ENCODE results near the gene ZCCHC2. TPM values are rescaled to one million over a fixed set of nuclear protein-coding genes. Genes with fewer than 3 reads are reported as not detected.

Gene ZCCHC2
- total and polyA plus RNA-seq, 9 of the 15 experiments (the other 6 are each of a cell fraction or from before 2014, with no cell fraction given) = 1.0 to 9.2 (median 6.0) TPM

DNA sequence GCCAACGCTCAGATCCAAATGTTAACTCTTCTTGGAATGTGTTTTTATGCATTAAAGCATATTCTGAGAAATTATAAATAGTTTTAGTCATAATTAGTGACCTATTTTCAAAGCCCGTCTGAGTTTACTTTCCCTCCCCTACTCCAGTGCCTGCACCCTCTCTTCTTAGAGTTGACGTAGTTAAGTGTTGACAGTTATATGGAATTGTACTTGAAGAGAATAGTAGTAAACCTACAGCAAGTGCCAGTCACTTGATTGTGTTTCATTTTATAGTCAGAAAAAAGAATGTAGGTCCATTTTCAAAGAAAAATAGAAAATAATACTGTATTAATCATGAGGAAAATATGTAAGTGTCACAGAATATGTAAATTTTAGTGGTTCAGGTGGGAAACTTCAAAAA is 41.2 kb downstream of the ZCCHC2 start:
- intact Hi-C loops (cut with micrococcal nuclease) = no loop called here
- Histone ChIP-seq H3K9ac (ENCODE audit: insufficient read depth in 1 of 2, low read depth in 2 of 2, low read length in 2 of 2) (no peak overlapping the region), H3K36me3 (ENCODE audit: control insufficient read depth, insufficient read depth, low read length) (peaks cover 33% of the 10 kb centered on the region; the same call in 1 of the 3 replicates), H4K20me1 (replicated peaks; ENCODE audit: control insufficient read depth, insufficient read depth, low read length) (no peaks in the 10 kb centered on the region), H3K9me1 (ENCODE audit: control insufficient read depth, insufficient read depth, low read length) (no peaks in the 10 kb centered on the region), H3K4me1 (replicated peaks in 1 of 2; ENCODE audit: control insufficient read depth in 2 of 2, insufficient read depth in 2 of 2, low read length in 2 of 2) (no peaks in the 10 kb centered on the region), H3K79me2 (ENCODE audit: control insufficient read depth, insufficient read depth, low read length) (no peaks in the 10 kb centered on the region), H3K4me3 (no peak overlapping the region), H2AFZ (ENCODE audit: low read depth, low read length) (no peak overlapping the region), H3K27me3 (ENCODE audit: control insufficient read depth in 2 of 2, insufficient read depth in 2 of 2, low read length in 2 of 2) (no peaks in the 10 kb centered on the region), H3K9me3 (replicated peaks; ENCODE audit: control insufficient read depth, insufficient read depth, low read depth, low read length) (no peaks in the 10 kb centered on the region), H3K27ac (ENCODE audit: extremely low read depth, low read depth, low read length) (no peak overlapping the region), H3K4me2 (ENCODE audit: insufficient read depth, low read length) (no peak overlapping the region)
- in situ Hi-C loops (cut with MboI) = no loop called here
- BruUV-seq (replicated peaks) = no TSS peak
- no peak for ATAC-seq
- DNase-seq (ENCODE audit: extremely low read depth in 1 of 4, low spot score in 3 of 4) = no peak
- CTCF ChIA-PET (ENCODE audit: low intra/inter-chr PET ratio) = no interaction called here
- 91% methylated on average over 3 of the region's 3 CpGs for WGBS (ENCODE audit: insufficient coverage, low coverage, missing lambda C conversion rate)
- FAIRE-seq = no peak
- POLR2A ChIA-PET = no interaction called here
- TF ChIP-seq, protein P1, sequence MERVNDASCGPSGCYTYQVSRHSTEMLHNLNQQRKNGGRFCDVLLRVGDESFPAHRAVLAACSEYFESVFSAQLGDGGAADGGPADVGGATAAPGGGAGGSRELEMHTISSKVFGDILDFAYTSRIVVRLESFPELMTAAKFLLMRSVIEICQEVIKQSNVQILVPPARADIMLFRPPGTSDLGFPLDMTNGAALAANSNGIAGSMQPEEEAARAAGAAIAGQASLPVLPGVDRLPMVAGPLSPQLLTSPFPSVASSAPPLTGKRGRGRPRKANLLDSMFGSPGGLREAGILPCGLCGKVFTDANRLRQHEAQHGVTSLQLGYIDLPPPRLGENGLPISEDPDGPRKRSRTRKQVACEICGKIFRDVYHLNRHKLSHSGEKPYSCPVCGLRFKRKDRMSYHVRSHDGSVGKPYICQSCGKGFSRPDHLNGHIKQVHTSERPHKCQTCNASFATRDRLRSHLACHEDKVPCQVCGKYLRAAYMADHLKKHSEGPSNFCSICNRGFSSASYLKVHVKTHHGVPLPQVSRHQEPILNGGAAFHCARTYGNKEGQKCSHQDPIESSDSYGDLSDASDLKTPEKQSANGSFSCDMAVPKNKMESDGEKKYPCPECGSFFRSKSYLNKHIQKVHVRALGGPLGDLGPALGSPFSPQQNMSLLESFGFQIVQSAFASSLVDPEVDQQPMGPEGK (CRISPR knock-in tag; IDR thresholded peaks at IDR 0.05; ENCODE audit: borderline replicate concordance) = no peak
- TF ChIP-seq, protein P2, sequence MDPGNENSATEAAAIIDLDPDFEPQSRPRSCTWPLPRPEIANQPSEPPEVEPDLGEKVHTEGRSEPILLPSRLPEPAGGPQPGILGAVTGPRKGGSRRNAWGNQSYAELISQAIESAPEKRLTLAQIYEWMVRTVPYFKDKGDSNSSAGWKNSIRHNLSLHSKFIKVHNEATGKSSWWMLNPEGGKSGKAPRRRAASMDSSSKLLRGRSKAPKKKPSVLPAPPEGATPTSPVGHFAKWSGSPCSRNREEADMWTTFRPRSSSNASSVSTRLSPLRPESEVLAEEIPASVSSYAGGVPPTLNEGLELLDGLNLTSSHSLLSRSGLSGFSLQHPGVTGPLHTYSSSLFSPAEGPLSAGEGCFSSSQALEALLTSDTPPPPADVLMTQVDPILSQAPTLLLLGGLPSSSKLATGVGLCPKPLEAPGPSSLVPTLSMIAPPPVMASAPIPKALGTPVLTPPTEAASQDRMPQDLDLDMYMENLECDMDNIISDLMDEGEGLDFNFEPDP (CRISPR knock-in tag; IDR thresholded peaks at IDR 0.05) = no peak
- TF ChIP-seq ZNF830 (CRISPR knock-in tag; IDR thresholded peaks at IDR 0.05) (no peak), STAT5A (IDR thresholded peaks at IDR 0.05; ENCODE audit: borderline replicate concordance, low read length) (no peak), ZNF217 (CRISPR knock-in tag; IDR thresholded peaks at IDR 0.05) (no peak), RBM34 (IDR thresholded peaks at IDR 0.05; ENCODE audit: borderline replicate concordance, insufficient read depth, low read length) (no peak), FOXP1 (CRISPR knock-in tag; IDR thresholded peaks at IDR 0.05) (no peak)
- TF ChIP-seq, protein P3, sequence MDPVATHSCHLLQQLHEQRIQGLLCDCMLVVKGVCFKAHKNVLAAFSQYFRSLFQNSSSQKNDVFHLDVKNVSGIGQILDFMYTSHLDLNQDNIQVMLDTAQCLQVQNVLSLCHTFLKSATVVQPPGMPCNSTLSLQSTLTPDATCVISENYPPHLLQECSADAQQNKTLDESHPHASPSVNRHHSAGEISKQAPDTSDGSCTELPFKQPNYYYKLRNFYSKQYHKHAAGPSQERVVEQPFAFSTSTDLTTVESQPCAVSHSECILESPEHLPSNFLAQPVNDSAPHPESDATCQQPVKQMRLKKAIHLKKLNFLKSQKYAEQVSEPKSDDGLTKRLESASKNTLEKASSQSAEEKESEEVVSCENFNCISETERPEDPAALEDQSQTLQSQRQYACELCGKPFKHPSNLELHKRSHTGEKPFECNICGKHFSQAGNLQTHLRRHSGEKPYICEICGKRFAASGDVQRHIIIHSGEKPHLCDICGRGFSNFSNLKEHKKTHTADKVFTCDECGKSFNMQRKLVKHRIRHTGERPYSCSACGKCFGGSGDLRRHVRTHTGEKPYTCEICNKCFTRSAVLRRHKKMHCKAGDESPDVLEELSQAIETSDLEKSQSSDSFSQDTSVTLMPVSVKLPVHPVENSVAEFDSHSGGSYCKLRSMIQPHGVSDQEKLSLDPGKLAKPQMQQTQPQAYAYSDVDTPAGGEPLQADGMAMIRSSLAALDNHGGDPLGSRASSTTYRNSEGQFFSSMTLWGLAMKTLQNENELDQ (CRISPR knock-in tag; IDR thresholded peaks at IDR 0.05; ENCODE audit: borderline replicate concordance) = no peak
- TF ChIP-seq, protein P4, sequence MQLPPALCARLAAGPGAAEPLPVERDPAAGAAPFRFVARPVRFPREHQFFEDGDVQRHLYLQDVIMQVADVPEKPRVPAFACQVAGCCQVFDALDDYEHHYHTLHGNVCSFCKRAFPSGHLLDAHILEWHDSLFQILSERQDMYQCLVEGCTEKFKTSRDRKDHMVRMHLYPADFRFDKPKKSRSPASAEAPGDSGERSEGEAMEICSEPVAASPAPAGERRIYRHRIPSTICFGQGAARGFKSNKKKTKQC (CRISPR knock-in tag; IDR thresholded peaks at IDR 0.05) = no peak
- TF ChIP-seq, protein P5, sequence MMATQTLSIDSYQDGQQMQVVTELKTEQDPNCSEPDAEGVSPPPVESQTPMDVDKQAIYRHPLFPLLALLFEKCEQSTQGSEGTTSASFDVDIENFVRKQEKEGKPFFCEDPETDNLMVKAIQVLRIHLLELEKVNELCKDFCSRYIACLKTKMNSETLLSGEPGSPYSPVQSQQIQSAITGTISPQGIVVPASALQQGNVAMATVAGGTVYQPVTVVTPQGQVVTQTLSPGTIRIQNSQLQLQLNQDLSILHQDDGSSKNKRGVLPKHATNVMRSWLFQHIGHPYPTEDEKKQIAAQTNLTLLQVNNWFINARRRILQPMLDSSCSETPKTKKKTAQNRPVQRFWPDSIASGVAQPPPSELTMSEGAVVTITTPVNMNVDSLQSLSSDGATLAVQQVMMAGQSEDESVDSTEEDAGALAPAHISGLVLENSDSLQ (IDR thresholded peaks at IDR 0.05) = no peak
- TF ChIP-seq, protein P6, sequence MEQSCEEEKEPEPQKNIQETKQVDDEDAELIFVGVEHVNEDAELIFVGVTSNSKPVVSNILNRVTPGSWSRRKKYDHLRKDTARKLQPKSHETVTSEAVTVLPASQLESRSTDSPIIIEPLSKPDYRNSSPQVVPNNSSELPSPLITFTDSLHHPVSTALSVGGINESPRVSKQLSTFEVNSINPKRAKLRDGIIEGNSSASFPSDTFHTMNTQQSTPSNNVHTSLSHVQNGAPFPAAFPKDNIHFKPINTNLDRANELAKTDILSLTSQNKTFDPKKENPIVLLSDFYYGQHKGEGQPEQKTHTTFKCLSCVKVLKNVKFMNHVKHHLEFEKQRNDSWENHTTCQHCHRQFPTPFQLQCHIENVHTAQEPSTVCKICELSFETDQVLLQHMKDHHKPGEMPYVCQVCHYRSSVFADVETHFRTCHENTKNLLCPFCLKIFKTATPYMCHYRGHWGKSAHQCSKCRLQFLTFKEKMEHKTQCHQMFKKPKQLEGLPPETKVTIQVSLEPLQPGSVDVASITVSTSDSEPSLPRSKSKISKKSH (CRISPR knock-in tag; IDR thresholded peaks at IDR 0.05) = no peak
- TF ChIP-seq, protein P7, sequence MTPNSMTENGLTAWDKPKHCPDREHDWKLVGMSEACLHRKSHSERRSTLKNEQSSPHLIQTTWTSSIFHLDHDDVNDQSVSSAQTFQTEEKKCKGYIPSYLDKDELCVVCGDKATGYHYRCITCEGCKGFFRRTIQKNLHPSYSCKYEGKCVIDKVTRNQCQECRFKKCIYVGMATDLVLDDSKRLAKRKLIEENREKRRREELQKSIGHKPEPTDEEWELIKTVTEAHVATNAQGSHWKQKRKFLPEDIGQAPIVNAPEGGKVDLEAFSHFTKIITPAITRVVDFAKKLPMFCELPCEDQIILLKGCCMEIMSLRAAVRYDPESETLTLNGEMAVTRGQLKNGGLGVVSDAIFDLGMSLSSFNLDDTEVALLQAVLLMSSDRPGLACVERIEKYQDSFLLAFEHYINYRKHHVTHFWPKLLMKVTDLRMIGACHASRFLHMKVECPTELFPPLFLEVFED (CRISPR knock-in tag; conservative IDR thresholded peaks at IDR 0.05) = no peak

Measured in K562 (cell line).